Transverse colon (tissue), 4 donors: Measurements from ENCODE around the gene TMEM150B.

Experiments
- EP300 ChIP-seq: sonication (generic); formaldehyde crosslinking; IDR thresholded peaks from one replicate; pipeline ENCODE4 v1.6.1; 2017; ENCODE audit warnings: antibody characterized with exemption, low read depth
- POLR2A ChIP-seq: fragments of 450-650 bp; IDR thresholded peaks from one replicate; pipeline ENCODE4 v1.6.1; 2016; ENCODE audit warnings: antibody characterized with exemption, mild to moderate bottlenecking, moderate library complexity
- POLR2AphosphoS5 ChIP-seq, 3 donors: sonication (generic); formaldehyde crosslinking; IDR thresholded peaks; one replicate each; pipeline ENCODE4 v1.6.1; 2016; ENCODE audit warnings: antibody characterized with exemption in 3 of 3
- TF ChIP-seq, protein P1 (sequence below), 5 experiments: fragments of 200-600 bp in 3 of 5; fragments of 450-650 bp in 2 of 5; sonication (generic) in 3 of 5; IDR thresholded peaks; 1 replicate in 2 of 5; 2 replicates in 3 of 5; pipeline ENCODE4 v1.5.1; 2016 to 2017; ENCODE audit warnings: antibody characterized with exemption in 5 of 5, inconsistent platforms in 3 of 5, mild to moderate bottlenecking in 2 of 5, moderate library complexity in 1 of 5

DNA sequence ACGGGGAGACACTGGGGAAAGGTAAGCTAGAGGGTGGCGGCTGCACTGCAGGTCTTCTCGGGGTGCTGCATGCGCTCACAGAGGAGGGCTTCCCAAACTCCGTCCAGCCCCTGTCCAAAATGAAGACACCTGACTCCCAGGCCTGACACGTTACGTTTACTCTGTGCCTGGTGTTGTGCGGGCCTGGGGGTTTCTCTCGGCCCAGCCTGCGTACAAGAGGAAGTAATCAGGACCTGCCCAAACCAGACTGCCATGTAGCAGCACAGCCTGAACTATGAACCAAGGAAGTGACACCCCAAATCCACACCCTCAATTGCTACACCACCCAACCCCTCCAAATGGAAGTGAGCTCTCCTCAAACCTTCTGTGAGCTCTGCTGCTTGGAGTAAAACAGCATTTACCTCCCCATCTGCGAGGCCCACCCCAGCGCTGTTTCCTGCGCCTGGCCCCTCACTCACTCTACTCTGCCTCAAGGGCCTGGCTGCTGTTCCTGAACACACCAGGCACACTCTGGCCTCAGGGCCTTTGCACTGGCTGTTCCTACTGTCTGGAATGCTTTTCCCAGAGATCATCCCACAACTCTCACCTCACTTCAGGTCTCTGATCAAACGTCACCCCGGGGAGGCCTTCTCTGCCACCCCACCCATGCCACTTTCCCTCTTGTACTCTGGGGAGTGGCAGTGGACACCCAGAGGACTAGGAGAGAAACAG lies 48.3 kb downstream of the TMEM150B start:
- TF ChIP-seq EP300 (no peak), POLR2AphosphoS5 (IDR thresholded peaks at IDR 0.05) (no peak), POLR2A (no peak)
- TF ChIP-seq, protein P1, sequence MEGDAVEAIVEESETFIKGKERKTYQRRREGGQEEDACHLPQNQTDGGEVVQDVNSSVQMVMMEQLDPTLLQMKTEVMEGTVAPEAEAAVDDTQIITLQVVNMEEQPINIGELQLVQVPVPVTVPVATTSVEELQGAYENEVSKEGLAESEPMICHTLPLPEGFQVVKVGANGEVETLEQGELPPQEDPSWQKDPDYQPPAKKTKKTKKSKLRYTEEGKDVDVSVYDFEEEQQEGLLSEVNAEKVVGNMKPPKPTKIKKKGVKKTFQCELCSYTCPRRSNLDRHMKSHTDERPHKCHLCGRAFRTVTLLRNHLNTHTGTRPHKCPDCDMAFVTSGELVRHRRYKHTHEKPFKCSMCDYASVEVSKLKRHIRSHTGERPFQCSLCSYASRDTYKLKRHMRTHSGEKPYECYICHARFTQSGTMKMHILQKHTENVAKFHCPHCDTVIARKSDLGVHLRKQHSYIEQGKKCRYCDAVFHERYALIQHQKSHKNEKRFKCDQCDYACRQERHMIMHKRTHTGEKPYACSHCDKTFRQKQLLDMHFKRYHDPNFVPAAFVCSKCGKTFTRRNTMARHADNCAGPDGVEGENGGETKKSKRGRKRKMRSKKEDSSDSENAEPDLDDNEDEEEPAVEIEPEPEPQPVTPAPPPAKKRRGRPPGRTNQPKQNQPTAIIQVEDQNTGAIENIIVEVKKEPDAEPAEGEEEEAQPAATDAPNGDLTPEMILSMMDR (IDR thresholded peaks at IDR 0.05) = no peak
